HCT116 (cell line): ENCODE measurements around the gene LRG1.

Source experiments
- CTCF ChIP-seq, 3 experiments: fragments of 200-600 bp in 1 of 3; sonication (generic) in 1 of 3; IDR thresholded peaks in 2 of 3; conservative IDR thresholded peaks in 1 of 3; 2 replicates each; pipeline ENCODE4 v1.5.1; 2012 to 2017; ENCODE audit warnings: low read depth in 2 of 3, low read length in 2 of 3, antibody characterized with exemption in 1 of 3, borderline replicate concordance in 1 of 3, control low read depth in 1 of 3, mild to moderate bottlenecking in 1 of 3, mixed read lengths in 1 of 3, mixed run types in 1 of 3, moderate library complexity in 1 of 3; ENCODE audit not compliant: insufficient read depth in 1 of 3
- ELF1 ChIP-seq: IDR thresholded peaks from 2 replicates; pipeline ENCODE4 v1.6.1; 2012; ENCODE audit warnings: low read depth, borderline replicate concordance
- EZH2 ChIP-seq: fragments of 200-600 bp; sonication (generic); IDR thresholded peaks from 2 replicates; pipeline ENCODE4 v1.6.1; 2017; ENCODE audit warnings: antibody characterized with exemption, mixed run types
- EZH2phosphoT487 ChIP-seq: fragments of 200-600 bp; IDR thresholded peaks from 2 replicates; pipeline ENCODE4 v1.6.1; 2018; ENCODE audit warnings: antibody characterized with exemption, borderline replicate concordance
- POLR2A ChIP-seq: IDR thresholded peaks from 2 replicates; pipeline ENCODE4 v1.7.0; 2011; ENCODE audit warnings: borderline replicate concordance; ENCODE audit not compliant: insufficient read depth, insufficient read length; ENCODE audit errors: extremely low read depth
- POLR2AphosphoS5 ChIP-seq: IDR thresholded peaks from 2 replicates; pipeline ENCODE4 v1.6.1; 2011; ENCODE audit warnings: mild to moderate bottlenecking, low read depth, low read length, moderate library complexity
- RAD21 ChIP-seq: IDR thresholded peaks from 2 replicates; pipeline ENCODE4 v1.6.1; 2012; ENCODE audit warnings: low read depth, mild to moderate bottlenecking
- REST ChIP-seq: IDR thresholded peaks from 2 replicates; pipeline ENCODE4 v1.6.1; 2012; ENCODE audit warnings: low read depth
- SP1 ChIP-seq: IDR thresholded peaks from 2 replicates; pipeline ENCODE4 v1.6.1; 2012; ENCODE audit warnings: low read depth
- ZNF274 ChIP-seq: fragments of 200-500 bp; sonication (Bioruptor generic); IDR thresholded peaks from 2 replicates; pipeline ENCODE4 v1.6.1; 2014; ENCODE audit warnings: mild to moderate bottlenecking, low read depth, low read length, inconsistent platforms

GRCh38 chr19:4573682-4574081 lies 33.8 kb upstream of the LRG1 start:
- TF ChIP-seq POLR2AphosphoS5 (no peak), CTCF (IDR thresholded peaks at IDR 0.05 in 2 of 3, conservative IDR thresholded peaks at IDR 0.05 in 1 of 3; ENCODE audit: borderline replicate concordance in 1 of 3, insufficient read depth in 1 of 3, low read depth in 2 of 3, low read length in 2 of 3) (no peak), SP1 (no peak), EZH2 (no peak), POLR2A (no peak), ELF1 (no peak), EZH2phosphoT487 (no peak), ZNF274 (no peak), RAD21 (no peak), REST (no peak)
